C1 segment of cervical spinal cord (tissue), 14 donors: ENCODE results near the gene CBY2.
"Not testable (repeated sequence)": the region's sequence is repeated elsewhere in the genome, so short reads cannot be mapped to it uniquely, and the experiment has no call there.

Experiments used
- DNase-seq, 14 donors: peaks; one replicate each; lab custom pipeline; 2025; lab: John Stamatoyannopoulos, UW

The CBY2 gene

GRCh38 chr13:45747071-45747470 is 45.0 kb downstream of the CBY2 start:
- DNase-seq: no peak

- DNase-seq: no peak
These were observed 47.0 kb downstream of the CBY2 start for GRCh38 chr13:45748941-45749759.

GRCh38 chr13:45750566-45750965 is 48.4 kb downstream of the CBY2 start:
- no peak for DNase-seq

- no peak for DNase-seq
These were observed 49.8 kb downstream of the CBY2 start for GRCh38 chr13:45751885-45752284.

- no peak for DNase-seq
These were observed 50.4 kb downstream of the CBY2 start for GRCh38 chr13:45752510-45752909.

GRCh38 chr13:45756498-45756897 is 54.4 kb downstream of the CBY2 start:
- DNase-seq: not testable (repeated sequence)

- not testable (repeated sequence) for DNase-seq
These were observed 55.5 kb downstream of the CBY2 start for GRCh38 chr13:45757589-45757988.

GRCh38 chr13:45763419-45763818 is 61.3 kb downstream of the CBY2 start:
- DNase-seq: no peak
